ENCODE data around the gene ANAPC7.

DNA sequence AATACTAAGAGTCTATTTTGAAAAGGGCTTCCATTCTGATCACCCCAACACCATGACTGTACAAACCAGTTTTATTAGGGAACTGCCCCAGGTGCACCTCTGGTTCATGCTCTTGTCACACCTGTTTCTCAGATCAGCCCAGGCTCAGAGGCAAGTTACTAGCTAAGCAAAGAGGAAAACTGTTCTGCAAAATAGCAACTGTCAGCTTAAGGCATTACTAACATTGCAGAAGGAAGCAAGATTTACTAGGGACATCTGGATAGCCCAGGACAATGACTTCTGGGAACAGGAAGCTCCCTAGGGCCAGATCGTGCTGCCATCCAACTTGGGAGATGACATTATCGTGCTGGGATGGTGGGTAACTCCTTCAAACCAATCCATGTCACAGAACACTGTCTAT, 30.1 kb downstream of the ANAPC7 start:
- TF ChIP-seq POLR2A (IDR thresholded peaks at IDR 0.05): no peak
- TF ChIP-seq, protein P1, sequence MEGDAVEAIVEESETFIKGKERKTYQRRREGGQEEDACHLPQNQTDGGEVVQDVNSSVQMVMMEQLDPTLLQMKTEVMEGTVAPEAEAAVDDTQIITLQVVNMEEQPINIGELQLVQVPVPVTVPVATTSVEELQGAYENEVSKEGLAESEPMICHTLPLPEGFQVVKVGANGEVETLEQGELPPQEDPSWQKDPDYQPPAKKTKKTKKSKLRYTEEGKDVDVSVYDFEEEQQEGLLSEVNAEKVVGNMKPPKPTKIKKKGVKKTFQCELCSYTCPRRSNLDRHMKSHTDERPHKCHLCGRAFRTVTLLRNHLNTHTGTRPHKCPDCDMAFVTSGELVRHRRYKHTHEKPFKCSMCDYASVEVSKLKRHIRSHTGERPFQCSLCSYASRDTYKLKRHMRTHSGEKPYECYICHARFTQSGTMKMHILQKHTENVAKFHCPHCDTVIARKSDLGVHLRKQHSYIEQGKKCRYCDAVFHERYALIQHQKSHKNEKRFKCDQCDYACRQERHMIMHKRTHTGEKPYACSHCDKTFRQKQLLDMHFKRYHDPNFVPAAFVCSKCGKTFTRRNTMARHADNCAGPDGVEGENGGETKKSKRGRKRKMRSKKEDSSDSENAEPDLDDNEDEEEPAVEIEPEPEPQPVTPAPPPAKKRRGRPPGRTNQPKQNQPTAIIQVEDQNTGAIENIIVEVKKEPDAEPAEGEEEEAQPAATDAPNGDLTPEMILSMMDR (IDR thresholded peaks at IDR 0.05): no peak

All from lower leg skin (tissue), 3 donors.